RCC 7860 (cell line): ENCODE data around the gene PLPP3.

Experiments used
- DNase-seq: peaks from one replicate; pipeline ENCODE4 v3.0.0-alpha.2; 2015; ENCODE audit warnings: low spot score
- FAIRE-seq: peaks from 2 replicates; lab custom pipeline; 2012; peaks lifted over from hg19 to GRCh38; lab: Jason Lieb, UNC

Gene PLPP3

DNA sequence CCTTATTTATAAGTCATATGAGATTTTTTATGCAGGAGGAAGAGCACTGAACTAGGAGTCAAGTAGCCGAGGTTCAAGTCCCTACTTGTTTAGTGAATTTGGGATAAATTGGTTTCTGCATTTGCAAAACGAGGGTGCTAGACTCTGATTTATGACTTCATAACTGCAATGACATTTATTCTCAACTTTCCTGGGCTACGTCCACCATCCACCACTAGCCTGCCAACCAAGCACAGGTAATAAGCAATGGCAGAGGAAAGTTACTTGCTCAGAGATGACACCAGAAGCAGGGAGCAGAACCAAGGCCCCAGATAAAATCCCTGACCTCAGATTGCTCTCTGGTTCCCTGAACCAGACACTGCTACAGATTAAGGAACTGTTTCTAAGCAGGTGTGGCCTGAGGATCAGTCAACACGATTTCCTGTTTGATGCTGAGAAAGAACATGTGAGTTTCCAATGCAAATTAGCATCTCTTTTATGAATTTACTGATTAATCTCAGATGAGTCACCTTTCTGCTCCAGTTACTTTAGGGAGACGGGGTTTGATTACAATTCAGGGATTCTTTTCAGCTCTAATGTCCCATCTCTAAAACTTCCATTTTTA, 52.7 kb downstream of the PLPP3 start:
- FAIRE-seq (no peak), DNase-seq (no peak)

DNA sequence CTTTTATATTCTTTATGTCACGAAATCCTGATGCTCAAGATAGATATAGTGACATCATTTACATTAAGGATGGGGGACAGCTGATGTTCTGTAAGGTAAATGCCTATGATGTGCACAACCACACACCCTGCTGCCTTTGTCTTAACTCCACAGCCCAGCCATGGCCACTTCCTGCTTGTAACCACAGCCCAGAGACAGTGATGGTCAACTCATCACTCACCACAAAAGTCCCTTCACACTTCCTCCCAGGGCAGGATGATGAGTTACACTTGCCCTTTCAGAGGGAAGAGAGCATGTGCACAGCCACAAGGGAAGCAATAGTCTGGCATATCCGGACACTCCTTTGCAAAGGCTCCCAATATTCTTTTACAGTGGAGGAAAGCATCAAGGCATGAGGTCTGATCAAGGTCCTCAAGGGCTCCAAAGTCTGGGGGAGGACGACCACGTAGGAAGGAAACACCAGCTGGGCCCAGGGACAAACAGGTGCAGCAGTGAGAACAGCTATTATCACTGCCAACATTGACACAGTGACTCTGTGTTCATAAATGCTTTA, 53.8 kb downstream of the PLPP3 start:
- FAIRE-seq (peak; percentile 79), DNase-seq (peak; percentile 53)

DNA sequence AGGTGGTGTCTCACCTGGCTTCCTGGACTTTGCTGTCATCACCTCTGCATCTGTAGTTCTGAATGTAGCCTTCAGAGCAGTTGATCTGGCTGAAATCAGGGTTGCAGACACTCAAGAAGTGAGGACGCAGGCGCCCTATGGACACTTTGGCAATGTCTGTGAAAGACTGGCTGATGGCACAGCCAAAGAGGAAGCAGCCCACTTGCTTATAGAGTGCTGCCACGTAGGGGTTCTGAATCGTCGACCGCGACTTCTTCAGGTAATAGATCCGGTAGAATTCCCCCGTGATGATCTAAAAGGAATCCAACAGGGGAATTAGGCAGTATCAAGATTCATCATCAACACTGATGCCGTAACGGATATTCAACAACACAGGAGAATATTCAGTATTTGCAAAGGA, 55.1 kb downstream of the PLPP3 start:
- no peak for DNase-seq
- no peak for FAIRE-seq

DNA sequence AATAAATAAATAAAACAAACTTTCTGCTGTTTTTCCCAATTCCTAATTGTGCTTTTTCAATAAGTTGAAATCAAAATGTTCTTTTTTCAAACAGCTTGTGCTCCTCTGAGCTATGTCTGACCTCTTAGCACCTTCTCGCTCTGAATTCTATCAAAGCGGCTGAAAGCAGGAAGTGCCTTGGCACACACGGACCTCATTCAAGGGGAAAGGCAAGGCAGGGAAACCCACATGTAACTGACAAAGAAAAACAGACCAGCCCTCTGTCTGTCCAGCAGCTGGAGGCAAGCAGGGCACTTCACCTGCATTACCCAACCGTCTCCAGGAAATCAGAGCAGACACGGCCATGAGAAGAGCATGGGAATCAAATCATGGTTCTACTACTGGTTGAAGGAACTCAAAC, 56.7 kb downstream of the PLPP3 start:
- DNase-seq (no peak), FAIRE-seq (no peak)

GRCh38 chr1:56520016-56520601, 59.3 kb downstream of the PLPP3 start:
- FAIRE-seq (no peak), DNase-seq (no peak)

DNA sequence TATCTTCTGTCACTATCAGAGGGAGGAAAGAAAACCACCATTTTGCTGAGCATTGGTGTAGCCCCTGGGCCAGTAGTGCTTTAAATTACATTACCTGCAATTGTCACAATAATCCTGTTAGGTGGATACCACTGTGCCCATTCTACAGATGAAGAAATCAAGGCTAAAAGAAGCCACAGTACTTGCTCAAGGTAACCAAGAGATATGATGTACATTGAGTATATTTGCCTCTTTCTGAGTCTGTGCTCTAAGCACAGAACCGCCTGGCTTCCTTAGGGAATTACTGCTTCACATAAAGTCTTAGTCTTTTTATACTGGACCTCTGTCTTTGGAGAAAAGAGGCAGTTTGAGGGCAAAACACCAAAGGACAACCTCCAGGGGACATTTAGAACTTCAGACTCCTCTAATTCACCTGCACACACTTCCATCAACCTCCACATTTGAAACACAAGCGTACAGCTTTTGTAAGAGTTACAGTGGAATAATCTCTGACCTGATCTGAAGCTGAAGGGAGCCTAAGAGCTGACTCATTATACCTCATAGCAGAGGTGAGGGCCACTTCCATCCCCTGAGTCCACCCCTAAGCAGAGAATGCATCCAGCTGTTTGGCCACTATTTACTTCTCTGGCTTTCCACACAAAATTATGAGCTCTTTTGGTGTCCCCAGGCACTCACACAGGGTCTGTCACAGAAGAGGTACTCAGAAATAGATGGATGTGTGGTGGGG, 61.8 kb downstream of the PLPP3 start:
- no peak for DNase-seq
- no peak for FAIRE-seq

- FAIRE-seq (no peak), DNase-seq (no peak)
Observed at GRCh38 chr1:56516539-56517252, 62.7 kb downstream of the PLPP3 start.

- no peak for DNase-seq
- no peak for FAIRE-seq
Observed at GRCh38 chr1:56515898-56516538, 63.3 kb downstream of the PLPP3 start.

GRCh38 chr1:56512724-56513494, 66.5 kb downstream of the PLPP3 start:
- DNase-seq: no peak
- FAIRE-seq: no peak

- FAIRE-seq: no peak
- no peak for DNase-seq
Observed at GRCh38 chr1:56511766-56512165, 67.6 kb downstream of the PLPP3 start.

- DNase-seq: no peak
- no peak for FAIRE-seq
Observed at GRCh38 chr1:56511364-56511763, 68.0 kb downstream of the PLPP3 start.

GRCh38 chr1:56510642-56511021, 68.7 kb downstream of the PLPP3 start:
- no peak for FAIRE-seq
- no peak for DNase-seq

DNA sequence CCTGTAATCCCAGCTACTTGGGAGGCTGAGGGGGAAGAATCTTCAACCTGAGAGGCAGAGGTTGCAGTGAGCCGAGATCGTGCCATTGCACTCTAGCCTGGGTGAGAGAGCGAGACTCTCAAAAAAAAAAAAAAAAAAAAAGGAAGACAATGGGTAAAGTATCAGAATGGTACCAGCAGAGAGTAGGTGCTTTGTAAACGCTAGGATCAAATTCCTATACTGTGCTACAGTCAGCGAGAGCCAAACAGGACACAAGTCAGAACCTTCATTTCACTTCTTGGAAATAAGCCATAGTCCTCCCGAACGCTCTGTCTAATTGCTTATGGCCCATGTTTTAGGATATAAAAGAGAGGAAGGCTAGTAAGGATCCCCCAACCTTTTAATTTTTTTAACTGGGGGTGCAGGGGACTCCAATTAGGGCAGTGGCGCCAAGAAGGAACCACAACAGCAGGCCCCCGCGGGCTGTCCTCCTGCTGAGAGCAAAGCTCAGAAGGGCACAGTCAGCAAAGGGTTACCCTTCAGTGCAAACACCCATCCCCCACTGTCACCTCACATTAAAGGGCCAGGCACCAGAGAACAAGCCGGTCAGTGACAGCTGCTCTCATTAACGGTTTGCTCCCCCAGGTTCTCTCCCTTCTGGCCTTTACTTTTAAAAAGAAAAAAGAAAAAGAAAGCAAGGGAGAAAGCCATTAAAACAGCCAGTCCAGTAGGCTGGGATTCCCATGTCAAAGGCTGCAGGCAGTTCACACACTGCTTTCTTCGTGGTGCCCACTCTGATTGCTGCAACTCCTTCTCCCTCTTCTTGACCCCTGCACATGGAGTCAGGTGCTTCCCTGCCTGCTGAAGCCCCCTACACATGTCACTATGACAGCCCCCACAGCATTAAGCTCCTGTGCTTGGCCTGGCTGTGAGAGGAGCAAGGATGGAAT, 69.4 kb downstream of the PLPP3 start:
- FAIRE-seq: no peak
- no peak for DNase-seq

- DNase-seq (peak; percentile 18), FAIRE-seq (no peak)
Observed at GRCh38 chr1:56508523-56508983, 70.8 kb downstream of the PLPP3 start.

DNA sequence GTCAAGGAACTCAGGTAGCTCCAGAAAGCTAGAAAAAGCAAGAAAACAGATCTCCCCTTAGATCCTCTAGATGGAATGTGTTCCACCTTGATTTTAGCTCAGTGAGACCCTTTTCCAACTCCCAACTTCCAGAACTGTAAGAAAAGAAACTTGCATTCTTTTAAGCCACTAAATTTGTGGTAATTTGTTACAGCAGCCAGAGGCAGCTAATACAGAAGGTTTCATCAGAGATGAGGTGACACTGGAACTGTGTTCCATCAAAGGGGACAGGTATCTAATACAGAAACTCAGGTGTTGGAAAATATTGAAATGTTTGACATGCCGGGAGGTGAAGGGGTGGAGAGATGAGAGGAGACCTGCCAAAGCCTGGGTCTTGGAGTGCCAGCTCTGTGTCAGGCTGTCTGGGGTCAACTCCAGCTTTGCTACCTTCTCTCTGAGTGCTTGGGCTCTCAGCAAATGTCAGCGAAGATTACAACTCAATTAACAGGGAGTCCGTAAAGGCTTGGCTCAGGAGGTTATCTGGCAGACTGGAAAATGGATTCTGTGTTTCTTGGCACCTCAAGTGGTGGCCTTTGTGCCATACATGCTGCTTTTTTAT, 71.3 kb downstream of the PLPP3 start:
- FAIRE-seq: no peak

GRCh38 chr1:56506951-56507491, 72.3 kb downstream of the PLPP3 start:
- FAIRE-seq: no peak
- no peak for DNase-seq

More for the DNA sequence above, 71.3 kb downstream of the PLPP3 start:
- DNase-seq: no peak

- FAIRE-seq: no peak
- no peak for DNase-seq
Observed at GRCh38 chr1:56505792-56506743, 73.3 kb downstream of the PLPP3 start.
